Fibroblast of mammary gland (primary cell): ENCODE measurements around the gene TPSB2.
A peak's percentile ranks its signal among the peaks of the same experiment; 100 is the strongest.
"Not testable (repeated sequence)": the region's sequence is repeated elsewhere in the genome, so short reads cannot be mapped to it uniquely, and the experiment has no call there.

Source experiments
- DNase-seq: peaks from one replicate; pipeline ENCODE4 v3.0.0-alpha.2; 2010; ENCODE audit warnings: low read depth
- H3K4me3 ChIP-seq: 2 replicates; pipeline ENCODE4 v1.5.1; 2011; ENCODE audit warnings: low read depth, mild to moderate bottlenecking, low read length, moderate library complexity; ENCODE audit not compliant: control insufficient read depth
- CTCF ChIP-seq: conservative IDR thresholded peaks from 2 replicates; pipeline ENCODE4 v1.5.1; 2011; ENCODE audit warnings: low read depth, low read length, inconsistent platforms; ENCODE audit not compliant: control insufficient read depth, insufficient read depth

Gene TPSB2

GRCh38 chr16:1194665-1195392 lies 35.2 kb downstream of the TPSB2 start:
- DNase-seq: no peak
- no peak overlapping the region for H3K4me3 ChIP-seq
- TF ChIP-seq CTCF: peak; percentile 49

- H3K4me3 ChIP-seq: no peak overlapping the region
- TF ChIP-seq CTCF: no peak
- DNase-seq: no peak
Measured at GRCh38 chr16:1193825-1194581, 36.0 kb downstream of the TPSB2 start.

GRCh38 chr16:1193143-1193824 lies 36.7 kb downstream of the TPSB2 start:
- no peak for TF ChIP-seq CTCF
- H3K4me3 ChIP-seq: no peak overlapping the region
- no peak for DNase-seq

GRCh38 chr16:1192384-1193073 lies 37.5 kb downstream of the TPSB2 start:
- no peak for DNase-seq
- no peak overlapping the region for H3K4me3 ChIP-seq
- TF ChIP-seq CTCF: no peak

GRCh38 chr16:1190789-1191188 lies 39.2 kb downstream of the TPSB2 start:
- not testable (repeated sequence) for H3K4me3 ChIP-seq, DNase-seq

- H3K4me3 ChIP-seq: no peak overlapping the region
- no peak for TF ChIP-seq CTCF
- DNase-seq: no peak
Measured at GRCh38 chr16:1189455-1189854, 40.5 kb downstream of the TPSB2 start.
